ENCODE data around the gene SMTN.

Gene SMTN

GRCh38 chr22:31143038-31143437, 61.9 kb downstream of the SMTN start:
- Histone ChIP-seq H3K4me1 (ENCODE audit: control extremely low read depth in 1 of 4, control insufficient read depth in 4 of 4, insufficient read depth in 4 of 4, low read length in 3 of 4) (peaks cover 0 to 6% (median under 1%) of the 10 kb centered on the region in 4 experiments), H3K27ac (ENCODE audit: insufficient read depth in 1 of 2, low read depth in 1 of 2, low read length in 2 of 2, poor library complexity in 1 of 2, severe bottlenecking in 2 of 2) (no peak overlapping the region), H3K9me3 (ENCODE audit: control extremely low read depth in 1 of 5, control insufficient read depth in 4 of 5, insufficient read depth in 2 of 5, low read depth in 1 of 5, low read length in 4 of 5) (peaks cover 0 to 6% (median 1%) of the 10 kb centered on the region in 5 experiments), H3K27me3 (replicated peaks in 2 of 5; ENCODE audit: control insufficient read depth in 4 of 5, insufficient read depth in 5 of 5, low read length in 4 of 5) (no peaks in the 10 kb centered on the region), H3K36me3 (ENCODE audit: control insufficient read depth in 4 of 4, insufficient read depth in 4 of 4, low read length in 3 of 4) (no peaks in the 10 kb centered on the region), H3K4me3 (ENCODE audit: control insufficient read depth in 1 of 7, extremely low read depth in 1 of 7, insufficient read depth in 4 of 7, low read depth in 2 of 7, low read length in 6 of 7) (peak overlapping the region in 1 of 7 experiments; percentile 1)
- CTCF ChIA-PET, result interaction anchor here (1.8 to 2.3 kb wide), 3 partner anchors 7 to 58 kb away, joined by 3 to 7 read pairs (median 6); no protein-coding TSS in a partner anchor
- POLR2A ChIA-PET, result no interaction called here
- DNase-seq, result no peak
- WGBS (ENCODE audit: insufficient coverage), result 82% methylated on average over 3 of the region's 3 CpGs

GRCh38 chr22:31143537-31143936, 62.4 kb downstream of the SMTN start:
- H3K4me1 ChIP-seq (ENCODE audit: control extremely low read depth in 1 of 4, control insufficient read depth in 4 of 4, insufficient read depth in 4 of 4, low read length in 3 of 4), result peaks cover 0 to 6% (median under 1%) of the 10 kb centered on the region in 4 experiments
- no peak for DNase-seq
- ChIA-PET POLR2A (no interaction called here), CTCF (interaction anchor here (1.8 to 2.3 kb wide), 3 partner anchors 8 to 58 kb away, joined by 3 to 7 read pairs (median 6); no protein-coding TSS in a partner anchor)
- no peak overlapping the region for H3K27ac ChIP-seq (ENCODE audit: insufficient read depth in 1 of 2, low read depth in 1 of 2, low read length in 2 of 2, poor library complexity in 1 of 2, severe bottlenecking in 2 of 2)
- 100% methylated on average over 1 of the region's 3 CpGs for WGBS (ENCODE audit: insufficient coverage)
- H3K9me3 ChIP-seq (ENCODE audit: control extremely low read depth in 1 of 5, control insufficient read depth in 4 of 5, insufficient read depth in 2 of 5, low read depth in 1 of 5, low read length in 4 of 5), result peaks cover 0 to 6% (median 1%) of the 10 kb centered on the region in 5 experiments
- no peak overlapping the region for H3K4me3 ChIP-seq (ENCODE audit: control insufficient read depth in 1 of 7, extremely low read depth in 1 of 7, insufficient read depth in 4 of 7, low read depth in 2 of 7, low read length in 6 of 7)
- H3K36me3 ChIP-seq (ENCODE audit: control insufficient read depth in 4 of 4, insufficient read depth in 4 of 4, low read length in 3 of 4), result no peaks in the 10 kb centered on the region
- H3K27me3 ChIP-seq (replicated peaks in 2 of 5; ENCODE audit: control insufficient read depth in 4 of 5, insufficient read depth in 5 of 5, low read length in 4 of 5), result no peaks in the 10 kb centered on the region

DNA sequence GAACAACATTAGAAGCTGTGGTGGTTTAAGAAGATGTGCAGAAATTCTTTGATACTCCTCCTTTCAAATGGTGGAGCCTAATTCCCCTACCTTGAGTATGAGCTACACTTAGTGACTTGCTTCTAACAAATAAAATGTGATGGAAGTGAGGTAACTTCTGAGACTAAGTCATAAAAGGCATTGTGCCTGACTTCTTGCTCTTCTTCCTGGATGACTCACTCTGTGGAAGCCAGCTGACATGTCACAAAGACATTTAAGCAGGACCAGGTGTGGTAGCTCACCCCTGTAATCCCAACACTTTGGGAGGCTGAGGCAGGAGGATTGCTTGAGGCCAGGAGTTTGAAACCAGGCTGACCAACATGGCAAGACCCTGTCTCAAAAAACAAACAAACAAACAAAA, 63.1 kb downstream of the SMTN start:
- ChIA-PET CTCF (interaction anchor here (1.8 to 1.9 kb wide), 2 partner anchors 8 to 35 kb away, joined by 3 to 7 read pairs; no protein-coding TSS in a partner anchor), POLR2A (no interaction called here)
- peaks cover 0 to 6% (median 4%) of the 10 kb centered on the region in 4 experiments for H3K4me1 ChIP-seq (ENCODE audit: control extremely low read depth in 1 of 4, control insufficient read depth in 4 of 4, insufficient read depth in 4 of 4, low read length in 3 of 4)
- H3K9me3 ChIP-seq (ENCODE audit: control extremely low read depth in 1 of 5, control insufficient read depth in 4 of 5, insufficient read depth in 2 of 5, low read depth in 1 of 5, low read length in 4 of 5), result peaks cover 0 to 6% (median 1%) of the 10 kb centered on the region in 5 experiments
- H3K27ac ChIP-seq (ENCODE audit: insufficient read depth in 1 of 2, low read depth in 1 of 2, low read length in 2 of 2, poor library complexity in 1 of 2, severe bottlenecking in 2 of 2), result no peak overlapping the region
- peak in 1 of 3 donors; percentile 29 for DNase-seq
- no peaks in the 10 kb centered on the region for H3K36me3 ChIP-seq (ENCODE audit: control insufficient read depth in 4 of 4, insufficient read depth in 4 of 4, low read length in 3 of 4)
- no peaks in the 10 kb centered on the region for H3K27me3 ChIP-seq (replicated peaks in 2 of 5; ENCODE audit: control insufficient read depth in 4 of 5, insufficient read depth in 5 of 5, low read length in 4 of 5)
- H3K4me3 ChIP-seq (ENCODE audit: control insufficient read depth in 1 of 7, extremely low read depth in 1 of 7, insufficient read depth in 4 of 7, low read depth in 2 of 7, low read length in 6 of 7), result no peak overlapping the region

GRCh38 chr22:31148488-31148887, 67.4 kb downstream of the SMTN start:
- peaks cover 0 to 3% (median 1%) of the 10 kb centered on the region in 4 experiments for H3K4me1 ChIP-seq (ENCODE audit: control extremely low read depth in 1 of 4, control insufficient read depth in 4 of 4, insufficient read depth in 4 of 4, low read length in 3 of 4)
- no CpG with 5 or more reads among the region's 1 CpG for WGBS (ENCODE audit: insufficient coverage)
- no peak overlapping the region for H3K4me3 ChIP-seq (ENCODE audit: control insufficient read depth in 1 of 7, extremely low read depth in 1 of 7, insufficient read depth in 4 of 7, low read depth in 2 of 7, low read length in 6 of 7)
- ChIA-PET POLR2A (interaction anchor here (0.9 kb wide), 1 partner anchor 40 kb away, joined by 4 read pairs; no protein-coding TSS in a partner anchor), CTCF (interaction anchor here (0.6 to 3.7 kb wide), 16 partner anchors 11 to 355 kb away, joined by 3 to 20 read pairs (median 5); partner anchors contain the start of gene RNF185)
- H3K27ac ChIP-seq (ENCODE audit: insufficient read depth in 1 of 2, low read depth in 1 of 2, low read length in 2 of 2, poor library complexity in 1 of 2, severe bottlenecking in 2 of 2), result no peak overlapping the region
- no peaks in the 10 kb centered on the region for H3K36me3 ChIP-seq (ENCODE audit: control insufficient read depth in 4 of 4, insufficient read depth in 4 of 4, low read length in 3 of 4)
- peaks cover 0 to 6% (median 1%) of the 10 kb centered on the region in 5 experiments for H3K9me3 ChIP-seq (ENCODE audit: control extremely low read depth in 1 of 5, control insufficient read depth in 4 of 5, insufficient read depth in 2 of 5, low read depth in 1 of 5, low read length in 4 of 5)
- H3K27me3 ChIP-seq (replicated peaks in 2 of 5; ENCODE audit: control insufficient read depth in 4 of 5, insufficient read depth in 5 of 5, low read length in 4 of 5), result no peaks in the 10 kb centered on the region
- no peak for DNase-seq

- peak; percentile 64 to 76 (median 72) for DNase-seq
- H3K27me3 ChIP-seq (replicated peaks in 2 of 5; ENCODE audit: control insufficient read depth in 4 of 5, insufficient read depth in 5 of 5, low read length in 4 of 5), result no peaks in the 10 kb centered on the region
- H3K9me3 ChIP-seq (ENCODE audit: control extremely low read depth in 1 of 5, control insufficient read depth in 4 of 5, insufficient read depth in 2 of 5, low read depth in 1 of 5, low read length in 4 of 5), result peaks cover 0 to 6% (median 1%) of the 10 kb centered on the region in 5 experiments
- no peak overlapping the region for H3K4me3 ChIP-seq (ENCODE audit: control insufficient read depth in 1 of 7, extremely low read depth in 1 of 7, insufficient read depth in 4 of 7, low read depth in 2 of 7, low read length in 6 of 7)
- POLR2A ChIA-PET, result interaction anchor here (0.9 to 1.0 kb wide), 2 partner anchors 11 to 41 kb away, joined by 3 to 4 read pairs; partner anchors contain the start of gene RNF185
- no peak overlapping the region for H3K27ac ChIP-seq (ENCODE audit: insufficient read depth in 1 of 2, low read depth in 1 of 2, low read length in 2 of 2, poor library complexity in 1 of 2, severe bottlenecking in 2 of 2)
- H3K36me3 ChIP-seq (ENCODE audit: control insufficient read depth in 4 of 4, insufficient read depth in 4 of 4, low read length in 3 of 4), result no peaks in the 10 kb centered on the region
- 30% methylated on average over 4 of the region's 5 CpGs for WGBS (ENCODE audit: insufficient coverage)
- CTCF ChIA-PET, result interaction anchor here (0.6 to 3.7 kb wide), 20 partner anchors 7 to 356 kb away, joined by 3 to 20 read pairs (median 4); partner anchors contain the start of genes PLA2G3 and RNF185
- H3K4me1 ChIP-seq (ENCODE audit: control extremely low read depth in 1 of 4, control insufficient read depth in 4 of 4, insufficient read depth in 4 of 4, low read length in 3 of 4), result peaks cover 0 to 3% (median 1%) of the 10 kb centered on the region in 4 experiments
Observed at GRCh38 chr22:31148953-31149627, 68.0 kb downstream of the SMTN start.

- H3K9me3 ChIP-seq (ENCODE audit: control extremely low read depth in 1 of 5, control insufficient read depth in 4 of 5, insufficient read depth in 2 of 5, low read depth in 1 of 5, low read length in 4 of 5), result peaks cover 0 to 4% (median 1%) of the 10 kb centered on the region in 5 experiments
- no peak overlapping the region for H3K27ac ChIP-seq (ENCODE audit: insufficient read depth in 1 of 2, low read depth in 1 of 2, low read length in 2 of 2, poor library complexity in 1 of 2, severe bottlenecking in 2 of 2)
- no peaks in the 10 kb centered on the region for H3K27me3 ChIP-seq (replicated peaks in 2 of 5; ENCODE audit: control insufficient read depth in 4 of 5, insufficient read depth in 5 of 5, low read length in 4 of 5)
- POLR2A ChIA-PET, result no interaction called here
- CTCF ChIA-PET, result interaction anchor here (0.8 to 3.7 kb wide), 6 partner anchors 9 to 205 kb away, joined by 3 to 20 read pairs (median 6); partner anchors contain the start of genes PLA2G3 and RNF185
- H3K36me3 ChIP-seq (ENCODE audit: control insufficient read depth in 4 of 4, insufficient read depth in 4 of 4, low read length in 3 of 4), result no peaks in the 10 kb centered on the region
- peak in 2 of 3 donors; percentile 46 to 48 for DNase-seq
- 100% methylated on average over 1 of the region's 3 CpGs for WGBS (ENCODE audit: insufficient coverage)
- no peak overlapping the region for H3K4me3 ChIP-seq (ENCODE audit: control insufficient read depth in 1 of 7, extremely low read depth in 1 of 7, insufficient read depth in 4 of 7, low read depth in 2 of 7, low read length in 6 of 7)
- peaks cover 0 to 3% (median 1%) of the 10 kb centered on the region in 4 experiments for H3K4me1 ChIP-seq (ENCODE audit: control extremely low read depth in 1 of 4, control insufficient read depth in 4 of 4, insufficient read depth in 4 of 4, low read length in 3 of 4)
Observed at GRCh38 chr22:31150615-31151014, 69.5 kb downstream of the SMTN start.

- 100% methylated on average over 2 of the region's 2 CpGs for WGBS (ENCODE audit: insufficient coverage)
- CTCF ChIA-PET, result interaction anchor here (1.1 kb wide), 1 partner anchor 81 kb away, joined by 5 read pairs; no protein-coding TSS in a partner anchor
- H3K27ac ChIP-seq (ENCODE audit: insufficient read depth in 1 of 2, low read depth in 1 of 2, low read length in 2 of 2, poor library complexity in 1 of 2, severe bottlenecking in 2 of 2), result no peak overlapping the region
- H3K4me3 ChIP-seq (ENCODE audit: control insufficient read depth in 1 of 7, extremely low read depth in 1 of 7, insufficient read depth in 4 of 7, low read depth in 2 of 7, low read length in 6 of 7), result no peak overlapping the region
- peaks cover 0 to 3% (median 1%) of the 10 kb centered on the region in 4 experiments for H3K4me1 ChIP-seq (ENCODE audit: control extremely low read depth in 1 of 4, control insufficient read depth in 4 of 4, insufficient read depth in 4 of 4, low read length in 3 of 4)
- POLR2A ChIA-PET, result no interaction called here
- no peak for DNase-seq
- peaks cover 0 to 4% (median 1%) of the 10 kb centered on the region in 5 experiments for H3K9me3 ChIP-seq (ENCODE audit: control extremely low read depth in 1 of 5, control insufficient read depth in 4 of 5, insufficient read depth in 2 of 5, low read depth in 1 of 5, low read length in 4 of 5)
- no peaks in the 10 kb centered on the region for H3K36me3 ChIP-seq (ENCODE audit: control insufficient read depth in 4 of 4, insufficient read depth in 4 of 4, low read length in 3 of 4)
- no peaks in the 10 kb centered on the region for H3K27me3 ChIP-seq (replicated peaks in 2 of 5; ENCODE audit: control insufficient read depth in 4 of 5, insufficient read depth in 5 of 5, low read length in 4 of 5)
Observed at GRCh38 chr22:31151872-31152271, 70.8 kb downstream of the SMTN start.

Measured in common myeloid progenitor, CD34-positive (primary cell).